Measurements from ENCODE around the gene ACY1.

Gene ACY1

DNA sequence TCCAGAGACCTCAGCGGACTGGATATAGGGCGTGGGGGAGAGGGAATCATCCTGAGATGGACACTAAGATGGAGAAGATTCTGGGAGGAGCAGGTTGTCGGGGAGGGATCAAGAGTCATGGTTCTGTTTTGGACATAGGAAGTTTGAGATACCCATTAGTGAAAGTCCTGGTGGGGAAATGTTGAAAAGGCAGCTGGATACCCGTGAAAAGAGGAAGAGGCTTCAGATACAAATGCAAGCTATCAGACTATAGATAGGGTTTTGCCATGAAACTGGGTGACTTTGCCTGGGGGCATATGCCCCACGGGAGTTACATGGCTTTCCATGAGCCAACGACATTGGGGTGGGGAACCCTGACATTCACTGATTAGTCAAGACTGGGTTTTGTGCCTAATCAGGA, 29.2 kb upstream of the ACY1 start:
- TF ChIP-seq, protein P1, sequence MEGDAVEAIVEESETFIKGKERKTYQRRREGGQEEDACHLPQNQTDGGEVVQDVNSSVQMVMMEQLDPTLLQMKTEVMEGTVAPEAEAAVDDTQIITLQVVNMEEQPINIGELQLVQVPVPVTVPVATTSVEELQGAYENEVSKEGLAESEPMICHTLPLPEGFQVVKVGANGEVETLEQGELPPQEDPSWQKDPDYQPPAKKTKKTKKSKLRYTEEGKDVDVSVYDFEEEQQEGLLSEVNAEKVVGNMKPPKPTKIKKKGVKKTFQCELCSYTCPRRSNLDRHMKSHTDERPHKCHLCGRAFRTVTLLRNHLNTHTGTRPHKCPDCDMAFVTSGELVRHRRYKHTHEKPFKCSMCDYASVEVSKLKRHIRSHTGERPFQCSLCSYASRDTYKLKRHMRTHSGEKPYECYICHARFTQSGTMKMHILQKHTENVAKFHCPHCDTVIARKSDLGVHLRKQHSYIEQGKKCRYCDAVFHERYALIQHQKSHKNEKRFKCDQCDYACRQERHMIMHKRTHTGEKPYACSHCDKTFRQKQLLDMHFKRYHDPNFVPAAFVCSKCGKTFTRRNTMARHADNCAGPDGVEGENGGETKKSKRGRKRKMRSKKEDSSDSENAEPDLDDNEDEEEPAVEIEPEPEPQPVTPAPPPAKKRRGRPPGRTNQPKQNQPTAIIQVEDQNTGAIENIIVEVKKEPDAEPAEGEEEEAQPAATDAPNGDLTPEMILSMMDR (IDR thresholded peaks at IDR 0.05; ENCODE audit: extremely low read depth, insufficient read depth, missing control alignments): no peak
- in situ Hi-C loops (cut with MboI; ENCODE audit: low pct_unique_long_range_greater_than_20kb, low sequenced_read_pairs, unreplicated experiment): no loop called here
- no peak for DNase-seq (ENCODE audit: low spot score)

DNA sequence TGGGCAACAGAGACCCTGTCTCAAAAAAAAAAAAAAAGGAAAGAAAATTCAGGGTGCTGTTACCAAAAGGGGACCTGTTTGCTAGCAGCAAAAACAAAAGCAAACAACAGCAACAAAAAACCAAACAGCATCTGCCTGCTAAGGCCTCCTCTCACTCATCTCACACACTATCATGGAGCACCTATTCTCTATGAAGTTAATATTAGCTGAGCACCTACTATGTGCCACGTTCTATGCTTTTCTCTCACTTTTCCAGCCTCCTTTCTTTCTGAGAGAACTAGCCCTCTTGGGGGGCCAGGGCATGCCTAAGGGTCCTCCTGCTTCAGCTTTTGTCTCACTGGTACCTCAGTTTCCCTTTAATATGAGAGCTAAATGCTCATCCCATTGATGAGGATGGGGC, 28.6 kb upstream of the ACY1 start:
- in situ Hi-C loops (cut with MboI; ENCODE audit: low pct_unique_long_range_greater_than_20kb, low sequenced_read_pairs, unreplicated experiment): no loop called here
- TF ChIP-seq, protein P1 (IDR thresholded peaks at IDR 0.05; ENCODE audit: extremely low read depth, insufficient read depth, missing control alignments): no peak
- DNase-seq (ENCODE audit: low spot score): no peak

DNA sequence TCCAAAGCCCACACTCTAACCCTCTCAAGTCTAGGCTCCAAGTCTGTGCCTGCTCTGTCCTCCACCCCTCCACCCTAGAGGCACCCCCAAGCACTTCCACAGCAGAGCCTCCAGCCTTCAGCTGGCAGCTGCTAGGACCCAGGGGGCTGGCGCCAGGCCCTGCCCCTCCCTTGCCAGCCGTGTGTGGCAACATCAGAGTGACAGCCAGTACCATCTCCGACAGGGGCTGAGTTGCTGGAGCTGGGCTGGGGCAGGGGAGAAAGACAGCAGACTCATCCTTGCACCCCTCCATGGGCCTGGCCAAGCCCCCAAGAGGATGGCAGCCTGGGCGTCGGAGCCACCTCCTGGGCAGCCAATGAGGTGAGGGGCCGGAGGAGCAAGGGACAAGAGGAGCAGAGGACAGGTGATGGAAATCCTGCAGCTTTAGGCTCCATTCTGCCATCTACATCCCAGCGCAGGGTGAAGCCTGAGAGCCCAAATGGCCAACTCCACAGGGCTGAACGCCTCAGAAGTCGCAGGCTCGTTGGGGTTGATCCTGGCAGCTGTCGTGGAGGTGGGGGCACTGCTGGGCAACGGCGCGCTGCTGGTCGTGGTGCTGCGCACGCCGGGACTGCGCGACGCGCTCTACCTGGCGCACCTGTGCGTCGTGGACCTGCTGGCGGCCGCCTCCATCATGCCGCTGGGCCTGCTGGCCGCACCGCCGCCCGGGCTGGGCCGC, 28.0 kb upstream of the ACY1 start, which contains the start of gene GPR62:
TSS of gene GPR62 (plus strand) at position 207 of the 718 bp plus-strand sequence. CDS start at position 479, 272 bp downstream.
- in situ Hi-C loops (cut with MboI; ENCODE audit: low pct_unique_long_range_greater_than_20kb, low sequenced_read_pairs, unreplicated experiment): no loop called here
- TF ChIP-seq, protein P1 (IDR thresholded peaks at IDR 0.05; ENCODE audit: extremely low read depth, insufficient read depth, missing control alignments): no peak
- no peak for DNase-seq (ENCODE audit: low spot score)

DNA sequence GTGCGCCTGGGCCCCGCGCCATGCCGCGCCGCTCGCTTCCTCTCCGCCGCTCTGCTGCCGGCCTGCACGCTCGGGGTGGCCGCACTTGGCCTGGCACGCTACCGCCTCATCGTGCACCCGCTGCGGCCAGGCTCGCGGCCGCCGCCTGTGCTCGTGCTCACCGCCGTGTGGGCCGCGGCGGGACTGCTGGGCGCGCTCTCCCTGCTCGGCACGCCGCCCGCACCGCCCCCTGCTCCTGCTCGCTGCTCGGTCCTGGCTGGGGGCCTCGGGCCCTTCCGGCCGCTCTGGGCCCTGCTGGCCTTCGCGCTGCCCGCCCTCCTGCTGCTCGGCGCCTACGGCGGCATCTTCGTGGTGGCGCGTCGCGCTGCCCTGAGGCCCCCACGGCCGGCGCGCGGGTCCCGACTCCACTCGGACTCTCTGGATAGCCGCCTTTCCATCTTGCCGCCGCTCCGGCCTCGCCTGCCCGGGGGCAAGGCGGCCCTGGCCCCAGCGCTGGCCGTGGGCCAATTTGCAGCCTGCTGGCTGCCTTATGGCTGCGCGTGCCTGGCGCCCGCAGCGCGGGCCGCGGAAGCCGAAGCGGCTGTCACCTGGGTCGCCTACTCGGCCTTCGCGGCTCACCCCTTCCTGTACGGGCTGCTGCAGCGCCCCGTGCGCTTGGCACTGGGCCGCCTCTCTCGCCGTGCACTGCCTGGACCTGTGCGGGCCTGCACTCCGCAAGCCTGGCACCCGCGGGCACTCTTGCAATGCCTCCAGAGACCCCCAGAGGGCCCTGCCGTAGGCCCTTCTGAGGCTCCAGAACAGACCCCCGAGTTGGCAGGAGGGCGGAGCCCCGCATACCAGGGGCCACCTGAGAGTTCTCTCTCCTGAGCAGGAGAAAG, 27.2 kb upstream of the ACY1 start:
- peak; percentile 74 for DNase-seq (ENCODE audit: low spot score)
- in situ Hi-C loops (cut with MboI; ENCODE audit: low pct_unique_long_range_greater_than_20kb, low sequenced_read_pairs, unreplicated experiment): no loop called here

DNA sequence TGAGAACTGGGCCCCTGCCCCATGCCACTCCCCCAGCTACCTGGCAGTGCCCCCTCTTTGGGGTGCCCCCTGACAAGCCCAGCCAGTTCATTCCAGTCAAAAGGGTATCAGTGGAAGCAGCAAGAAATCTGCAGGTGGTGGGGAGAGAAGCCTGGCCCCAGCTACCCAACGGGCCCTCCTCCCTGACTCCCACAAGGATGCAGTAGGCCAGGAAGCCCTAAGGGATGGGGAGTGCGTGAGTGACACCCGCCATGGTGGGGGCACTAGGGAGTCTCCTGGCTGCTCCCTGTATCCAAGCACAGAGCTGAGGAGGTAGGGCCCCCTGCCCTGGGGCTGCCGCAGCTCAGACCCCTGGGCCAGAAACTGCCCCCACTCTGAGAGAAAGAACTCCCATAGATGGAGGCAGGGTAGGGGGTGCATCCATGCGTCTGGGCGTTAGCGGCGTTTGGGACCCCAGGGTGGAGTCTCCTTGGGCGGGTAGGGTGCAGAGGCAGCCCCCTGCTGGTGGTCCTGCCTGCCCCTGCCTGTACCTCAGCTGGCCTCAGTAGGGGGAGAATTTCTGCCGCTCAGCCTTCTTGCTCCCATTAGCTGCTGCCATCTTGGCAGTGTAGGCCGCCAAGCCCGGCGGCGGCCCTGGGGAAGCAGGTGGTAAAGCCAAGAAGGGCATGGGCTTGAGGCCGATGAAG, 25.7 kb upstream of the ACY1 start:
- TF ChIP-seq, protein P1 (IDR thresholded peaks at IDR 0.05; ENCODE audit: extremely low read depth, insufficient read depth, missing control alignments): no peak
- no peak for DNase-seq (ENCODE audit: low spot score)
- in situ Hi-C loops (cut with MboI; ENCODE audit: low pct_unique_long_range_greater_than_20kb, low sequenced_read_pairs, unreplicated experiment): no loop called here

More for the DNA sequence above, 27.2 kb upstream of the ACY1 start:
- TF ChIP-seq, protein P1 (IDR thresholded peaks at IDR 0.05; ENCODE audit: extremely low read depth, insufficient read depth, missing control alignments): peak; percentile 26

All from GM13977 (cell line).